Rectal smooth muscle tissue (tissue), 1 donor: ENCODE results near the gene MACROD2.
"Not testable (repeated sequence)": the region's sequence is repeated elsewhere in the genome, so short reads cannot be mapped to it uniquely, and the experiment has no call there.

Source experiments
- H3K27ac ChIP-seq: one replicate; pipeline ENCODE4 v1.7.0; 2013; ENCODE audit warnings: low read depth, low read length, inconsistent platforms
- H3K27me3 ChIP-seq: one replicate; pipeline ENCODE4 v1.7.0; 2013; ENCODE audit warnings: low read length; ENCODE audit not compliant: control insufficient read depth, insufficient read depth
- H3K36me3 ChIP-seq: one replicate; pipeline ENCODE4 v1.7.0; 2013; ENCODE audit warnings: low read length; ENCODE audit not compliant: control insufficient read depth, insufficient read depth
- H3K4me1 ChIP-seq: one replicate; pipeline ENCODE4 v1.7.0; 2013; ENCODE audit warnings: low read length; ENCODE audit not compliant: control insufficient read depth, insufficient read depth
- H3K4me3 ChIP-seq: one replicate; pipeline ENCODE4 v1.7.0; 2013; ENCODE audit warnings: low read length
- H3K9ac ChIP-seq: one replicate; pipeline ENCODE4 v1.7.0; 2013; ENCODE audit warnings: low read length

The MACROD2 gene

DNA sequence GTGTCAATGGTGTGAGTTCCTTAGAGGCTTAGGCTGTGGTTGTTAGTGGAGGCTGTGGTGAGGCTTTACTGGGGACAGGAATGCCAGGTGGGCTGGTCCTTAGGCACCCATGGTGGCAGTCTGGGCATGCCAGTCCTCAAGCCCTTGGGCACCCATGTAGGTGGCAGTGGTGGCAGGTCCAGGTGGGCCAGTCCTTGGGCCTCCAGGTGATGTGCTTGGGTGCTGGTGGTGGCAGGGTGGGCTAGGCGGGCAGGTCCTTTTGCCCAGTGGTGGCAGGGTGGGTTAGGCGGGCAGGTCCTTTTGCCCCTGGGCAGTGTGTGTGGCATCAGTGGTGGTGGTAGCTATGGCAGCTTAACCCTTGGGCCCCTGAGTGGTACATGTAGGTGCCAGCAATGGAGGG is 208.3 kb downstream of the MACROD2 start:
- no peaks in the 10 kb centered on the region for H3K4me1 ChIP-seq
- no peaks in the 10 kb centered on the region for H3K36me3 ChIP-seq
- H3K27me3 ChIP-seq, result no peaks in the 10 kb centered on the region
- H3K27ac ChIP-seq, result no peak overlapping the region
- no peak overlapping the region for H3K4me3 ChIP-seq
- no peak overlapping the region for H3K9ac ChIP-seq

DNA sequence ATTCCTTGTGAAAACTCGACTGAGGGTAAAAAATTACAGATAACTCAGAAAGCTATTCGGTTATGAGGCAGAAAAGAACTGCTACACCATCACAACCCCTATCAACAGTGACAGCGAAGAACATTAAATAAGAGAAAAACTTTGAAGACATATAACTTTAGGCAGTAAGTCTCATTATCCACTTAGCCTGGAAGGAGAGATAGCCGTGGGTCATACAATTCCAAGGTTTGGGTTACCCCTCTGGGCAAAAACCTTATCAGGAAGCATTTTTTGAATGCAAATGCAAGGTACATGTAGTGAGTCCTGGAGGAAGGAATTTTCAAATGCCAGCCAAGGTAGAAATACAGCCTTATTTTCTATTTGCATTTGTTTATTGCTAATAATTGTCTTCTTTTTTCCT is 212.3 kb downstream of the MACROD2 start:
- Histone ChIP-seq H3K4me1 (no peaks in the 10 kb centered on the region), H3K27ac (no peak overlapping the region), H3K9ac (no peak overlapping the region), H3K27me3 (no peaks in the 10 kb centered on the region), H3K4me3 (no peak overlapping the region), H3K36me3 (no peaks in the 10 kb centered on the region)

DNA sequence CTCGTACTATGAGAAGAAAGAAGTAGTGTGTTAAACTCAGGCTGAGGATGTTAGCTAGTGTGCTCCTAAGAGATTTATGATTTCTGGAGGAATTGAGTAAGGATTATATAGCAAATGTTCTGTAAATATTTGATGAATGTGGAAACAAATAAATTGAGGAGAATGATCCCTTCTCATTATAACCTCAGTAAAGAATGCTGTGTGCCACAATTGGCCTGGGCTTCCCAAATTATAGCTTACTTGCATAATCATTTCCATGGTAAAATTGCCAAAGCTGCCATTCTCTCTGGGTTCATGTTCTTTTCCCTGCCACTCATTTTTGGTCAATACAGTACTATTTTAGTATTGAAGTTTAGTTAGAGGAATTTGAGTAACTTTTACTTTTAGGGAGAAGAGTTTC is 213.6 kb downstream of the MACROD2 start:
- Histone ChIP-seq H3K4me3 (no peak overlapping the region), H3K36me3 (no peaks in the 10 kb centered on the region), H3K4me1 (no peaks in the 10 kb centered on the region), H3K27me3 (no peaks in the 10 kb centered on the region), H3K27ac (no peak overlapping the region), H3K9ac (no peak overlapping the region)

DNA sequence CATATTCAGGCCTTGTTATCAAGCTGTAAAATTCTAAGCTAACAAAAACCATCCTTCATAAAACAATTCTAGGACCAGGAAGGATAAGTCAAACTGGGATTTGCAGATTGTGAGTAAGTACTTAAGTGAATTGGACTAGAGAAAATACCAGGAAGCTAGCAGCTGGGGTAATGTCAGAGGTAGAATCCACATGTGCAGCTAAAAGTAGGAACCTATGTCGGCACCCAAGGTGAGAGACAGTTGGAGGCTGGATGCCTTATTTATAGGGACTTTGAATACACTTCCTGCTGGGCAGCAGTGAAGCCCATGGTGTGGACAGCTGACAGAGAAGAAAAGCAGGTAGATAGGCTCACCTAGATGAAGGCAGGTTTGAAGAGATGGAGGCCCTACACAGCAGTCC is 214.8 kb downstream of the MACROD2 start:
- no peaks in the 10 kb centered on the region for H3K4me1 ChIP-seq
- no peak overlapping the region for H3K27ac ChIP-seq
- H3K9ac ChIP-seq, result no peak overlapping the region
- H3K4me3 ChIP-seq, result no peak overlapping the region
- no peaks in the 10 kb centered on the region for H3K36me3 ChIP-seq
- H3K27me3 ChIP-seq, result no peaks in the 10 kb centered on the region

DNA sequence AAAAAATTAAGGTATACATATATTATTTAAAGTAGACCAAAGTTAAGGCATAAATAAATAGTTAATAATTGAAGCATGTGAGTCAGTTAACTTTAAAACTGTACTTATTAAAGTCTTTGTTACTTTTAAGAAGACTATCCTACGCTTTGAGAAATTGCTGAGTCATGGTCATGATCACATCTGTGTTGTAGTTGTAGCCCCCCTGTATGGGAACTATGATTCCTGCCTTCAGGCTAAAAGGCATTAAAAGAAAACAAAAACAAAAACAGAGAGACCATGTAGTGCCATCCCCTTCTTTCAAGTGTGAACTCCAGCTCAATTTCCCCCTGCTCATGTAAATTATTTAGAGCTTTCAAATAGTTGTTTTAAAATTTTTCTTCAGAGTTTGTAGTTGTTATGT is 218.7 kb downstream of the MACROD2 start:
- Histone ChIP-seq H3K36me3 (no peaks in the 10 kb centered on the region), H3K27ac (no peak overlapping the region), H3K4me3 (no peak overlapping the region), H3K27me3 (no peaks in the 10 kb centered on the region), H3K9ac (no peak overlapping the region), H3K4me1 (no peaks in the 10 kb centered on the region)

DNA sequence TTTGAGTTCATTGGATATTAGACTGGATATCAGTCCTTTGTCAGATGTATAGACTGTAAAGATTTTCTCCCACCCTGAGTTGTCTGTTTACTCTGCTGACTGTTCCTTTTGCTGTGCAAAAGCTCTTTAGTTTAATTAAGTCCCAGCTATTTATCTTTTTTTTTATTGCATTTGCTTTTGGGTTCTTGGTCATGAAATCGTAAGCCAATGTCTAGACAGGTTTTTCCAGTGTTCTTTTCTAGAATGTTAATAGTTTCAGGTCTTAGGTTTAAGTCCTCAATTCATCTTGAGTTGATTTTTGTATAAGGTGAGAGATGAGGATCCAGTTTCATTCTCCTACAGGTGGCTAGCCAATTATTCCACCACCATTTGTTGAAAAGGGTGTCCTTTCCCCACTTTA is 220.6 kb downstream of the MACROD2 start:
- H3K9ac ChIP-seq, H3K4me3 ChIP-seq, H3K4me1 ChIP-seq, H3K27me3 ChIP-seq, H3K36me3 ChIP-seq, H3K27ac ChIP-seq: not testable (repeated sequence)

GRCh38 chr20:14219801-14220461 is 224.6 kb downstream of the MACROD2 start:
- Histone ChIP-seq H3K27ac (no peak overlapping the region), H3K4me1 (no peaks in the 10 kb centered on the region), H3K36me3 (no peaks in the 10 kb centered on the region), H3K27me3 (no peaks in the 10 kb centered on the region), H3K9ac (no peak overlapping the region), H3K4me3 (no peak overlapping the region)

- Histone ChIP-seq H3K4me3 (no peak overlapping the region), H3K4me1 (no peaks in the 10 kb centered on the region), H3K27me3 (no peaks in the 10 kb centered on the region), H3K9ac (no peak overlapping the region), H3K36me3 (no peaks in the 10 kb centered on the region), H3K27ac (no peak overlapping the region)
These were observed 225.7 kb downstream of the MACROD2 start for GRCh38 chr20:14220986-14221385.

DNA sequence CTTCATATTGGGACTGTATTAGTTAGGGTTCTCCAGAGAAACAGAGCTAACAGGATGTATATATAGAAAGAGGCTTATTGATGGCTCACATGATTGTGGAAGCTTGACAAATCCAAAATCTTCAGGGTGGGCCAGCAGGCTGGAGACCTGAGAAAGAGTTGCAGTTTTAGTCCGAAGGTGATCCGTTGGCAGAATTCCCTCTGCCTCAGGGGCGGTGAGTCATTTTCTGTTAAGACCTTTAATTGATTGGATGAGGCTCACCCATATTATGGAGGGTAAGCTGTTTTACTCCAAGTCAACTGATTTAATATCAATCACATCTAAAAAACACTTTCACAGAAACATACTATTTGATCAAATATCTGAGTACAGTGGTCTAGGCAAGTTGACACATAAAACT is 228.5 kb downstream of the MACROD2 start:
- no peak overlapping the region for H3K4me3 ChIP-seq
- H3K9ac ChIP-seq, result no peak overlapping the region
- H3K4me1 ChIP-seq, result no peaks in the 10 kb centered on the region
- H3K27ac ChIP-seq, result no peak overlapping the region
- H3K36me3 ChIP-seq, result no peaks in the 10 kb centered on the region
- no peaks in the 10 kb centered on the region for H3K27me3 ChIP-seq

DNA sequence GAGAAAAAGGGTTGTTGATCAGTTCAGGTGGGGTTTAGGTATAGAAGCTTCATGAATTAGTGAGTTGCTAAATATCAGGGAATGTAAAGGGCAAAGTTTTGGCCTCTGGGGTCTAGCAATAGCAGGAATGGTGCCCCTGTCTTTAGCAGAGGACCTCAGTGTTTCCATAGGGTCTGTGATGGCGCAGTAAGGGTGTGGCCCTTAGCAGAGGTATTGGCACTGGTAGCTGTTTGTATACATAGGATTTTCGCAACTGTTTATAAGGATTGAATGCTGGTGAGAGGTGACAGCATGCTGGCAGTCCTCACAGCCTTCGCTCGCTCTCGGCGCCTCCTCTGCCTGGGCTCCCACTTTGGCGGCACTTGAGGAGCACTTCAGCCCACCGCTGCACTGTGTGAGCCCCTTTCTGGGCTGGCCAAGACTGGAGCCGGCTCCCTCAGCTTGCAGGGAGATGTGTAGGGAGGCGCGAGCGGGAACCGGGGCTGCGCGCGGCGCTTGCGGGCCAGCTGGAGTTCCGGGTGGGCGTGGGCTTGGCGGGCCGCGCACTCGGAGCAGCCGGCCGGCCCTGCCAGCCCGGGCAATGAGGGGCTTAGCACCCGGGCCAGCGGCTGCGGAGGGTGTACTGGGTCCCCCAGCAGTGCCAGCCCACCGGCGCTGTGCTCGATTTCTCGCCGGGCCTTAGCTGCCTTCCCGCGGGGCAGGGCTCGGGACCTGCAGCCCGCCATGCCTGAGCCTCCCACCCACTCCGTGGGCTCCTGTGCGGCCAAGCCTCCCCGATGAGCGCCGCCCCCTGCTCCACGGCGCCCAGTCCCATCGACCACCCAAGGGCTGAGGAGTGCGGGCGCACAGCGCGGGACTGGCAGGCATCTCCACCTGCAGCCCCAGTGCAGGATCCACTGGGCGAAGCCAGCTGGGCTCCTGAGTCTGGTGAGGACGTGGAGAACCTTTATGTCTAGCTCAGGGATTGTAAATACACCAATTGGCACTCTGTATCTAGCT is 231.0 kb downstream of the MACROD2 start:
- H3K9ac ChIP-seq, H3K27ac ChIP-seq, H3K36me3 ChIP-seq, H3K27me3 ChIP-seq, H3K4me1 ChIP-seq: not testable (repeated sequence)
- H3K4me3 ChIP-seq, result peak overlapping the region; percentile 8

GRCh38 chr20:14232650-14233049 is 237.3 kb downstream of the MACROD2 start:
- no peak overlapping the region for H3K9ac ChIP-seq
- peaks cover 9% of the 10 kb centered on the region for H3K4me1 ChIP-seq

DNA sequence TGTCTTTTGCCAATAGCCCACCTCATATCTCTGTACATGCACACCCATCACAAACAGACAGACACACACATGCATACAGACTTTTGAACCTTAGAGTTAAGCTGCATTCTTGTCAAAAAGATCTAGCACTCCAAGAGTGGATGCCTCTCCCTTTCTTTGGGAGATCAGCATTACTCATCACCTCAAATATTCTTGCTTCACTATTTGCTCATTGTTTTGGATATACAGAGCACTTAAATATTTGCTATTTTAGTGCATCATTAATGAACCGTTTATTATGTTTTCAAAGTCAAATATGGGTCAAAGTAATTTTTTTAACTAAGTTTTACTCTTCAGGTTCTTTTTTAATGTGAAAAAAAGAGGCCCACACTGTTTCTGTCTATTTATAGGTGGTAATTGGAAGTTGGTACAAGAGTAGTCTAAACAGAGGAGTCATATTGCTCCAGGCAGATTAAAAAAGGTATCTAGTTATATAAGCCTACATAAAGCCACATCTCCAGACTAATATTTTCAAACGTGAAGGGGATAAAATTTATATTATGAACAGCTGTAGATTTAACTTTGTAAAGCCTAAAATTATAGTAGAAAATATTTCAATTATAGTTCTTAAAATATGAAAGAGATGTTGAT is 239.5 kb downstream of the MACROD2 start:
- Histone ChIP-seq H3K9ac (no peak overlapping the region), H3K4me3 (no peak overlapping the region), H3K27ac (no peak overlapping the region)

More at GRCh38 chr20:14232650-14233049, 237.3 kb downstream of the MACROD2 start:
- Histone ChIP-seq H3K27me3 (no peaks in the 10 kb centered on the region), H3K27ac (no peak overlapping the region), H3K4me3 (no peak overlapping the region), H3K36me3 (no peaks in the 10 kb centered on the region)

More for the DNA sequence above, 239.5 kb downstream of the MACROD2 start:
- Histone ChIP-seq H3K36me3 (no peaks in the 10 kb centered on the region), H3K27me3 (no peaks in the 10 kb centered on the region), H3K4me1 (peaks cover 9% of the 10 kb centered on the region)
